Fibroblast of villous mesenchyme (primary cell): ENCODE results near the gene TSPAN17. TPM values are rescaled to one million over a fixed set of nuclear protein-coding genes. Genes with fewer than 3 reads are reported as not detected.

ENCODE experiments used
- DNase-seq: peaks from one replicate; pipeline ENCODE4 v3.0.0-alpha.2; 2010; ENCODE audit warnings: low read depth
- H3K4me3 ChIP-seq: 2 replicates; pipeline ENCODE4 v1.5.1; 2011; ENCODE audit warnings: low read depth, mild to moderate bottlenecking, low read length
- CTCF ChIP-seq: IDR thresholded peaks from 2 replicates; pipeline ENCODE4 v1.5.1; 2012; ENCODE audit warnings: low read depth, mild to moderate bottlenecking, low read length; ENCODE audit not compliant: insufficient read depth
- total RNA-seq: library from RNA; depleted of rRNA; stranded (reverse); fragments of >200 nt; gene quantifications from 2 replicates; pipeline ENCODE4 v1.2.3, GENCODE V29; 2012

TSPAN17 gene
- total RNA-seq, 1 donor = 38.0 TPM

- no peak for TF ChIP-seq CTCF
- H3K4me3 ChIP-seq = no peak overlapping the region
- no peak for DNase-seq
Observed at GRCh38 chr5:176621661-176622079, 25.6 kb upstream of the TSPAN17 start.

GRCh38 chr5:176624142-176624541 lies 23.1 kb upstream of the TSPAN17 start:
- no peak for TF ChIP-seq CTCF
- no peak overlapping the region for H3K4me3 ChIP-seq
- no peak for DNase-seq

GRCh38 chr5:176624938-176625337 lies 22.3 kb upstream of the TSPAN17 start:
- TF ChIP-seq CTCF = no peak
- DNase-seq = no peak
- no peak overlapping the region for H3K4me3 ChIP-seq

GRCh38 chr5:176625512-176625911 lies 21.8 kb upstream of the TSPAN17 start:
- DNase-seq = no peak
- no peak for TF ChIP-seq CTCF
- H3K4me3 ChIP-seq = no peak overlapping the region

GRCh38 chr5:176625966-176626875 lies 21.1 kb upstream of the TSPAN17 start:
- no peak for DNase-seq

GRCh38 chr5:176626876-176627236 lies 20.4 kb upstream of the TSPAN17 start:
- no peak overlapping the region for H3K4me3 ChIP-seq
- DNase-seq = no peak
- TF ChIP-seq CTCF = no peak

More at GRCh38 chr5:176625966-176626875, 21.1 kb upstream of the TSPAN17 start:
- H3K4me3 ChIP-seq = no peak overlapping the region
- no peak for TF ChIP-seq CTCF
